Suppressor macrophage (primary cell): ENCODE measurements around the gene GUCY2C.

ENCODE experiments used
- DNase-seq, 4 experiments: peaks; one replicate each; pipeline ENCODE4 v3.0.0-alpha.2; 2020 to 2022

The GUCY2C gene

DNA sequence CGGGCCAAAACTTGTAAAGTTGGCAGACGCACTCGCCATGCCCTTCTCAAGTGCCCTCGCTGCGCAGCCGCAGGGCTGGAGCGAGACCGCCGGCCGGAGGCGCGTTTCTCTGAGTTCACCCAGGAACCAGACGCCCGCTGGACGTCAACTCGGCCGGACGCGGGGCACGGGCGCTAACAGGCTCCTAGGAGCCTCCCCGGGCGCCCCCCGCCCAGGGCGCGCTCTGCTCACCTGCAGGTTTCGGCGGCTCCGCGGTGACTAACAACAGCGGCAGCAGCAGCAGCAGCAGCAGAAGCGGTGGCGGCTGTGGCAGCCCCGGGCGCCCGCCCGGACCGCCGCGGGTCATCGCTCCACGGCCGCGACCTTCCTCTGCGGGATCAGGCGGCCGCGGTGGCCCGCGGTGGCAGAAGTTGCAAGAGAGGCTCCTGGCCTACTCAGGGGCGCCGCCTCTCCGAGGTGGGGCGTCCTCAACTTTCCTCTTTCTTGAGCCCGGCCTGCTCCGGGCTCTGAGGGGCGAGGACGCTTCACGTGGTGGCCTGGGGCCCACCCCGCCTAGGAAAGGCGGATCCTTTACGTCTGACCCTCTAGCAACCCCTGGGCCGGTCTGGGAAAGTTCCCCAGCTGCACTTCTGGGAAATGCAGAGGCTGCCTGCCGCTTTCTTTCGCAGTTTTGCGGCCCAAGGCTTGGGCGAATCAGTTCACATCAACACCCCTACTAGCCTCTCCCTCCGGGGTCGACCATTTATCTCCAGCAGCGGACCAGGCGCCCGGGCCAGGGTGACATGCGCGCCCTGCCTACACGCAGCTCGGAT lies 128.8 kb downstream of the GUCY2C start, which contains the start of gene PLBD1:
Gene PLBD1 (minus strand): TSS at position 533 of the 812 bp plus-strand sequence. CDS start 187 bp downstream, at position 346.
- DNase-seq = peak; percentile 77 to 90 (median 86)

DNA sequence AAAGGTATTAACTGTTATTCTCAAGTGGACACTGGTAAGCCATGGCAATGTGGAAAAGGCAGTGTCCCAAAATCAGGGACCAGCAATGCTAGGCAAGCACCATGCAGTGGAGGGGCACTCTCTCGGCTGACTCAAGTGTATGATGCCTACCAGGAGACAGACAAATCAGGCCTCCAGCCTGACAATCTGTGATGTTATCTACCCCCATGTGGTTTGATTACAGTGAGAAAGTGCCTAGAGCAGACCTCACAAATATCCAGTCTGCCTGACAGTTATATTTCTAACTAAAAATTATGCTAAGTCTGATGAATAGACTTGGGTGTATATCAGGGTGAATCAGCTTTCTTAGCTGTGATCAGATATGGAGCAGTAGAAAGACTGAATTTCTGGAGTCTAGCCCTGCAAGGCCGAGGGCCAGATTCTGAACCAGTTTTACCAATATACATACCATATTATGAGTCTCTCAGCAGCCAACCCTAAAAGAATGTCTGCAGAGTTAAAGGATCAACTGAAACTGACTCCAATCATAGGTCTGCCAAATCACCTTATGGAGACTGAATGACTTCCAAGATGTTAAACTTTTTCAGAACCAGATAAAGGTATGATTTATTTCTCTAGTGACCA lies 132.0 kb downstream of the GUCY2C start:
- no peak for DNase-seq

DNA sequence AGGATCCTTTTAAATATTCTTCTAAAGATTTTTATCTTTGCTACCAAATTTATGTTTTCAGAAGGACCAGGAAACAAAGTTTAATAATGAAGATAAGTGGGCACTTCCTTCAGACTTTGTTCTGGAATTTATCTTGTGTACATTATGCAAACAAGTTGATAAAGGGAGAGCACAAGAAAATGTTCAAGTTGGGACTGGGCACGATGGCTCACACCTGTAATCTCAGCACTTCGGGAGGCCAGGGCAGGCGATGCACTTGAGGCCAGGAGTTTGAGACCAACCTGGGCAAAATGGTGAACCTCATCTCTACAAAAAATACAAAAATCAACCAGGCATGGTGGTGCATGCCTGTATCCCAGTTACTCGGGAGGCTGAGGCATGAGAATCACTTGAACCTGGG lies 133.4 kb downstream of the GUCY2C start:
- no peak for DNase-seq
